ENCODE measurements around the gene STK10.

STK10 gene

GRCh38 chr5:172144291-172144815 is 43.7 kb downstream of the STK10 start:
- TF ChIP-seq CTCF (IDR thresholded peaks at IDR 0.05; ENCODE audit: low read depth, low read length) (no peak), EZH2phosphoT487 (IDR thresholded peaks at IDR 0.05; ENCODE audit: low read depth) (no peak)
- Histone ChIP-seq H3K79me2 (ENCODE audit: low read length) (peaks cover 69% of the 10 kb centered on the region), H3K4me1 (ENCODE audit: low read length) (peaks cover 52% of the 10 kb centered on the region), H3K4me2 (ENCODE audit: low read length) (peak overlapping the region; percentile 63), H3K9me3 (ENCODE audit: insufficient read depth, low read length) (no peaks in the 10 kb centered on the region), H3K27me3 (ENCODE audit: low read depth, low read length) (no peaks in the 10 kb centered on the region), H3K27ac (ENCODE audit: low read length) (peak overlapping the region; percentile 62), H4K20me1 (ENCODE audit: insufficient read depth, low read length) (peaks cover 18% of the 10 kb centered on the region), H3K36me3 (replicated peaks; ENCODE audit: low read depth, low read length) (peaks cover 19% of the 10 kb centered on the region), H3K9ac (ENCODE audit: low read length) (peak overlapping the region; percentile 29; the same call in 1 of the 2 replicates), H3K4me3 (ENCODE audit: low read length) (peak overlapping the region; percentile 28), H2AFZ (ENCODE audit: low read depth, low read length) (no peak overlapping the region)

- peaks cover 73% of the 10 kb centered on the region for H3K79me2 ChIP-seq (ENCODE audit: low read length)
- H3K27ac ChIP-seq (ENCODE audit: low read length): peak overlapping the region; percentile 62
- no peak overlapping the region for H2AFZ ChIP-seq (ENCODE audit: low read depth, low read length)
- TF ChIP-seq EZH2phosphoT487 (IDR thresholded peaks at IDR 0.05; ENCODE audit: low read depth) (no peak), CTCF (IDR thresholded peaks at IDR 0.05; ENCODE audit: low read depth, low read length) (no peak)
- no peaks in the 10 kb centered on the region for H3K9me3 ChIP-seq (ENCODE audit: insufficient read depth, low read length)
- H3K27me3 ChIP-seq (ENCODE audit: low read depth, low read length): no peaks in the 10 kb centered on the region
- H3K4me2 ChIP-seq (ENCODE audit: low read length): peak overlapping the region; percentile 63
- H3K9ac ChIP-seq (ENCODE audit: low read length): no peak overlapping the region
- peaks cover 22% of the 10 kb centered on the region for H3K36me3 ChIP-seq (replicated peaks; ENCODE audit: low read depth, low read length)
- H4K20me1 ChIP-seq (ENCODE audit: insufficient read depth, low read length): peaks cover 18% of the 10 kb centered on the region
- H3K4me1 ChIP-seq (ENCODE audit: low read length): peaks cover 53% of the 10 kb centered on the region
- peak overlapping the region; percentile 28 for H3K4me3 ChIP-seq (ENCODE audit: low read length)
These were observed 44.1 kb downstream of the STK10 start for GRCh38 chr5:172143875-172144274.

GRCh38 chr5:172142709-172143215 is 45.3 kb downstream of the STK10 start:
- TF ChIP-seq CTCF (IDR thresholded peaks at IDR 0.05; ENCODE audit: low read depth, low read length) (no peak), EZH2phosphoT487 (IDR thresholded peaks at IDR 0.05; ENCODE audit: low read depth) (no peak)
- Histone ChIP-seq H3K9ac (ENCODE audit: low read length) (no peak overlapping the region), H3K9me3 (ENCODE audit: insufficient read depth, low read length) (no peaks in the 10 kb centered on the region), H3K27me3 (ENCODE audit: low read depth, low read length) (no peaks in the 10 kb centered on the region), H3K36me3 (replicated peaks; ENCODE audit: low read depth, low read length) (peaks cover 14% of the 10 kb centered on the region), H3K4me1 (ENCODE audit: low read length) (peaks cover 53% of the 10 kb centered on the region), H4K20me1 (ENCODE audit: insufficient read depth, low read length) (peaks cover 18% of the 10 kb centered on the region), H3K4me3 (ENCODE audit: low read length) (no peak overlapping the region), H3K27ac (ENCODE audit: low read length) (no peak overlapping the region), H2AFZ (ENCODE audit: low read depth, low read length) (no peak overlapping the region), H3K79me2 (ENCODE audit: low read length) (peaks cover 81% of the 10 kb centered on the region), H3K4me2 (ENCODE audit: low read length) (no peak overlapping the region)

GRCh38 chr5:172141949-172142319 is 46.1 kb downstream of the STK10 start:
- H3K79me2 ChIP-seq (ENCODE audit: low read length): peaks cover 87% of the 10 kb centered on the region
- H3K4me1 ChIP-seq (ENCODE audit: low read length): peaks cover 53% of the 10 kb centered on the region
- no peak overlapping the region for H2AFZ ChIP-seq (ENCODE audit: low read depth, low read length)
- no peaks in the 10 kb centered on the region for H3K27me3 ChIP-seq (ENCODE audit: low read depth, low read length)
- H3K4me3 ChIP-seq (ENCODE audit: low read length): no peak overlapping the region
- H3K4me2 ChIP-seq (ENCODE audit: low read length): no peak overlapping the region
- TF ChIP-seq CTCF (IDR thresholded peaks at IDR 0.05; ENCODE audit: low read depth, low read length) (no peak), EZH2phosphoT487 (IDR thresholded peaks at IDR 0.05; ENCODE audit: low read depth) (no peak)
- H3K9ac ChIP-seq (ENCODE audit: low read length): no peak overlapping the region
- peaks cover 17% of the 10 kb centered on the region for H3K36me3 ChIP-seq (replicated peaks; ENCODE audit: low read depth, low read length)
- no peak overlapping the region for H3K27ac ChIP-seq (ENCODE audit: low read length)
- H3K9me3 ChIP-seq (ENCODE audit: insufficient read depth, low read length): no peaks in the 10 kb centered on the region
- H4K20me1 ChIP-seq (ENCODE audit: insufficient read depth, low read length): peaks cover 18% of the 10 kb centered on the region

All from OCI-LY3 (cell line).